NCI-H2196 treated with DMSO at 0.1 percent for 48 hours (cell line): Measurements from ENCODE around the gene SLCO4A1.
A peak's percentile ranks its signal among the peaks of the same experiment; 100 is the strongest.

Experiments used
- DNase-seq: peaks from one replicate; lab custom pipeline; 2025; ENCODE audit not compliant: unreplicated experiment; lab: John Stamatoyannopoulos, UW

SLCO4A1 gene

DNA sequence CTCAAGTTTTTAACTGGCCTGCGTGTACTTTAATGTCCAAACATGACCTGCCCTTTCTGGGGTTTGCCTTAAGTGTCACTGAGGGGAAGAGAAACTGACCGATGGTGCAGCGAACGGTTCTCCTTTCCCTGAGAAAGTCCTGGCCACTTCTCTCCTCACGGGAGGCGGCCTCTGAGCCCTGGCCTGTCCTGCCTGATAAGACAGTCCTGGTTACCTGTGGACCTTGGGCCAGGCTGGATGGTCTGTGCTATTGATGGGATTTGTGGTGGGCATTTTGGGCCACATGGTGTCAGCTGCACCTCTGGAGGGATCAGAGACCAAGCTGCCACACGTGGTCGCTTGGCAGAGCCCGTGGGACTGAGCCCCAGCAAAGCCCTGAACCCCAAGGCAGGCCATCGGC, 54.7 kb downstream of the SLCO4A1 start:
- no peak for DNase-seq

DNA sequence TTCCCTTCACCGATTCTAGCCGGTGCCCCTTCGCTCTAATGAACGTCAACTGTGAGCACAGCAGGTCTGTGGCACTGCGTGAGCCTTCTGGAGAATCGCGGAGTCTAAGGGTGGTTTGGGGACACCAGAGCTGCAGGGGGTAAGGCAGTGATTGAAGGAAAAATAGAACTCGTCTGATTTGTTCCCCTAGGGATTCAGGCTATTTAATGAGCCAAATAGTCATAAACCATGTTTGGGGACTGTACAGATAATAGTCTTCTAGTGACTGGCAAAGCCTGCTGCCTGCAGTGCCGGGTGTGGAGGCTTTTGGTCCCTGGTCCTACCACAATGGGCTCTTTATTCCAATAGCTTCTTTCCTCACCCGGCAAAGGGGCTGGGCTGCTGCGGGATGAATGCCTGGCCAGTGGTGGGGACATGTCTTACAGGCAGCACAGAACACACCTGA, 55.2 kb downstream of the SLCO4A1 start:
- no peak for DNase-seq

DNA sequence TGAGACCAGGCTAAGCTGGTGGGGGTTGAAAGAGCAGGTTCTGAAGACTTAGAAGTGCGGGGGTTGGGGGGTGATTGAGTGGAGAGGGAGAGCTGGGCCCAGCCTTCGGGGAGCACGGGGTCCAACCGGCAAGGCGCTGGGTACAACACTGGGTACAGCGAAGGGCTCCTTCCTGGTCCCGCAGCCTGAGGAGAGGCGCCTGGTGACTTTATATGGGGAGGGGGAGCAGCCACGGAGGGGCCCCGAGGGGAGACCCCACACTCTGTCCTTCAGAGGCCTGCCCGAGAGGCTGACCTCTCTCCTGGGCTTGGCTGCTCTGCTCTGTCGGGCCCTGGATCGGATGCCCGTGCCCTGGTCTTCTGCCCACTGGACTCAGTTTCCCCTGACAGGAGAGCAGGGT, 55.9 kb downstream of the SLCO4A1 start:
- DNase-seq = no peak

DNA sequence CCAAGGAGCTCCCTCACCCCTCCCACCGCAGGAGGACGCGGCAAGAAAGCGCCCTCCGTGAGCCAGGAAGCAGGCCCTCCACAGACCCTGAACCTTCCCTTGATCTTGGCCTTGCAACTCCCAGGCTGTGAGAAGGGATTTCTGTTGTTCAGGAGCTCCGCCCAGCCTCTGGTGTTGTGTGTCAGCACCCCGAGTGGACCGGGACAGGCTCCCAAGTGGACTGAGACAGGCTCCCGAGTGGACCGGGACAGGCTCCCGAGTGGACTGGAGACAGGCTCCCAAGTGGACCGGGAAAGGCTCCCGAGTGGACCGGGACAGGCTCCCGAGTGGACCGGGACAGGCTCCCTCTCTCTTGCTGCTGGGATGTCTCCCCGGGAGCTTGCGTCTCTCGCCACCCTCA, 57.0 kb downstream of the SLCO4A1 start:
- no peak for DNase-seq

DNA sequence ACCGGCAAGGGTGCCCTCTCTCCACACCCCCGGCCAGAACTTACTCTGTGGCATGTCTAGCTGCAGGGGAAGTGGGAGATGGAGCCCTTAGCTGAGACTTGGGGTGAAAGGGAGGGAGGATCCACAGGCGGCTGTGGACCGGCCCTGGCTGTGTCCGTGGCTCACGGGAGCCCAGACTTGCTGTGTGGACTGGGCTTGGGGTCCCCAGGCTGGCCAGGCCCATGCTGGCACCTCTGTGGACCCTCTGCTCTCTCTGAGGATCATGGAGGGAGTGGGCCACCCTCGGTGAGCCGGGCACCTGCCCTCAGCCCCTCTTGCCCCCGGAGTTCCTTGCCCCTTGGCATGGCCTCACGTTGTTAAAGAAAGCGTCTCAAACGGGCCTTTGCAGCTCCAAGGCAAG, 57.4 kb downstream of the SLCO4A1 start:
- no peak for DNase-seq

DNA sequence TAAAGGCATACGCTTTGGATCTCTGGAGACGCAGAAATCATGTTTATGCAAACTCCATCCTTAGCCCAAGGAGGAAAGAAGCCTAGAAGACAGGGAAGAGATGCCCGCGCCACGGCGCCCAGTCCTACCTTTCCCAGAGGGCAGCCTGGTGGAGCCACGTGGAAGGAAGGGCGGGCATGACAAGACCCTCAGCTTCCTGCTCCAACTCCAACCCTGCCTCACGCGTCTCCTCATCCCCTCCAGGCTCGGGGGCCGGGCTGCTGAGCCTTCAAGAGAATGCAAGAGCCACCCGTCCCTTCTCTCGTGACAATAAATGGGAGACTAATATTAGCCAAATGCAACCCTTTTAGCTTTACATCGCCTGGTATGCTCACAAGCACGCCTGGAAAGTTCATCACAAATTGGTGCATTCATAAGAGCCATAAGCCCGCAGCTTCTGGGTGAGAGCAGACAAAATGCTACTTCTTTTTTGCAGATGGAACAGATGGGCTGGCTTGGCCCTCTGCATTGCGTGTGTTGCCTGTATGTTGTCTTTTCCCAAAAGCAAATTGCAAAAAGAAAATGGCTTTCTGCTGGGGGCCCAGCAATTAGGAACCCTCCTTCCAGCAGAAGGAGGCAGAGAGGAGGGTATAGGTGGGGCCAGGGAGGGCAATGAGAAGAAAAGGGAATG, 58.1 kb downstream of the SLCO4A1 start:
- DNase-seq = no peak

DNA sequence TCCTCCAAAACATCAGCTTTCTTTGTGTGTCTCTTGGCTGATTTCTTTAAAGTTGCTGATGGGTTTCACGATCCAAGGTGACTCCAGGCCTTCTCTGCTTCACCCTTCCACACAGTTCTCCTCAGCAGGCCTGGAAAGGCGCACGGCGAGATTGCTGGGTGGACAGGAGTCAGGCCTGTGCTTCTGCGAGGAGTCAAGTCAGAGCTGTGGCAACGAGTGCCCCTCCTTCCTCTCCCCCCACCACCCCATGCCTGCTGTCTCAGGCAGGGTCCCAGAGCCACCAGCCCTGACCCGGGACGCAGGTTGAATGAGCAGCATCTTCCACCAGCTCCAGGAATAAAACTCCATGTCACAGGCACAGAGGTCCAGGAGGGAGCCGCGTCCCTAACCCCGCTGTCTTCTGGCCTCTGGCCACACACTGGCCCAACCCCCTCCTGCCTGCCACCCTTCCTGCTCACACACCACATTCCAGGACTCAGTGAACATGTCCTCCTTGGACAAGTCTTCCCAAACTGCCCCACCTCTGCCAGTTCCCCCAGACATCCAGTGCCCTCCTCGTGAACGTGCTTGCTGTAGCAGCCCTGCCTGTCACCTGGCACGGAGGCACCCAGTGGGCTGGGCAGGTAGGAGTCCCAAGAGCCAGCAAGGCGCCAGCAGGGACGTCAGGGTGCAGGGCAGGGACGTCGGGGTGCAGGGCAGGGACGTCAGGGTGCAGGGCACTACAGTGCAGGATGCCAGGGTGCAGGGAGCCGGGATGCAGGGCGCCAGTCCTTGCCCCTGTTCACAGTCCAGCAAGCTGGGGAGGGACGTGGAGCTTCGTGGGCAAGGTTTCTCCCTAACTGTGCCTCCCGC, 59.1 kb downstream of the SLCO4A1 start:
- DNase-seq = no peak

DNA sequence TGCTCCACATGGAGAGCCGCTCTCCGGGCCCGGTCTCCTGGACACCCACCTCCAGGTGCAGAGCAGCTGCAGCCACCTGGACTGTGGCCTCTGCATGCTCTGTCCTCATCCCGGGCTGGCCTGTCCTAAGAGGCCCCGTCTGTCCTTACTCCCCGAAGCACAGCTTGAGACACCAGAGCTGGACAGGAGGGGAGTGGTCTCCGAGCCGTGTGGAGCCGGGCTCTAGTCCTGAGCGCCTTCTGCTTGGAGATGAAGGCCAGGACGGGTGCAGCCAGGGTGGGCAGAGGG, 59.7 kb downstream of the SLCO4A1 start:
- no peak for DNase-seq

DNA sequence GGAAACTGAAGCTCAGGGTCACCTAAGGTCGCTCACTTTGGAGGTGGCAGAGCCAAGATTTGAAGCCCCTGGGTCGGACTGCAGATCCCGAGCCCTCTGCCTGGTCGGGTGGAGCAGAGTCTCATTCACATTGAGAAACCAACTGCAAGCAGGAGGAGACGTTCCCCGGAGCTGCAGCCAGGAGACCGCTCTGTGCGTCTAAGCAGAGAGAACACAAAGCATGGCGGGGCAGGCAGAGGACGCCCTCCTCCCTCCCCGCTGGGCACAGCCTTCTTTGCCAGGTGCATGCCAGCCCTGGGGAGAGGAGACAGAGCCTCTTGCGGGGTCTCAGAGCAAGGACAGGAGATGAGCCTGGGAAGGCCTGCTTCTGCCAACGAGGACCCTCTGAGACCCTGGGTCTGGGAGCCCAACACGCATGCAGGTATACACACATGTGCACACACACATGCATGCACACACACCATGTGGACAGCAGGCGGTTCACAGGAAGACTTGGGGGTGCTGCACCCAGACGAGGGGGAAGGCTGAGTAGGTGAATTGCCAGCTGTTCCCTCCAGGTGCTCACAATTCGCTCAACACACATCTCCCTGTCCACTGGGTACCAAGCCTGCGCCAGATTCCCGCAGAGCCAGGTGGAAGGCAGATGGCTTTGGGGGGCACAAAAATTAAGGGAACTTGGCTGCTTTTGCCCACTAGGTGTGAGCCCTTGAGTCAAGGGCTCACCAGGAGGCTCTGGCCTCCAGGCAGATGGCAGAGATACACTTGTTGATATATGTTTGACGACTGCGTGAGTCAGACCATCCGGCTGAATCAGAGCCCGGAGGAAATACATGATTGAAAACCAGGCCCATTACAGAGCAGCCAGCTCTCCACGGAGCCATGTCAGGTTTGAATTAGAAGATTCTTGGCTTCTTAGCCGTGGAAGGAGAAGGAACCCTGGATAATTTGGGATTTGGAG, 60.9 kb downstream of the SLCO4A1 start:
- DNase-seq = no peak

DNA sequence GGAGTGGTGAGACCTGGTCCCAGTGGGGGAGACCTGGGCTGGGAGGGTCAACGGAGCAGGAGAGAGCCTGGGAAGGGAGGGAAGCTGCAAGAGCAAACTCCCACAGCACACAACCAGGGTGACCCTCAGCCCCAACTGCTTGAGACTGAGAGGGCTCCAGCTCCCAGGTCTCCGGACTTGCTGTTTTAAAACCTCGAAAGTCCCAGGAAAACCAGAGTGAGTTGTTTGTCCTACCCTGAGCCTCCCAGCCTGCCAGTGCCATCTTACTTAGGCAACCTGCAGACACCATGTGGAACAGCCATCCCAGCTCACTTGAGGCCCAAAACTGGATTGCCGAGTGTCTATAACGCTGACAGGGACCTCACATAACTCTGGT, 61.5 kb downstream of the SLCO4A1 start:
- no peak for DNase-seq

DNA sequence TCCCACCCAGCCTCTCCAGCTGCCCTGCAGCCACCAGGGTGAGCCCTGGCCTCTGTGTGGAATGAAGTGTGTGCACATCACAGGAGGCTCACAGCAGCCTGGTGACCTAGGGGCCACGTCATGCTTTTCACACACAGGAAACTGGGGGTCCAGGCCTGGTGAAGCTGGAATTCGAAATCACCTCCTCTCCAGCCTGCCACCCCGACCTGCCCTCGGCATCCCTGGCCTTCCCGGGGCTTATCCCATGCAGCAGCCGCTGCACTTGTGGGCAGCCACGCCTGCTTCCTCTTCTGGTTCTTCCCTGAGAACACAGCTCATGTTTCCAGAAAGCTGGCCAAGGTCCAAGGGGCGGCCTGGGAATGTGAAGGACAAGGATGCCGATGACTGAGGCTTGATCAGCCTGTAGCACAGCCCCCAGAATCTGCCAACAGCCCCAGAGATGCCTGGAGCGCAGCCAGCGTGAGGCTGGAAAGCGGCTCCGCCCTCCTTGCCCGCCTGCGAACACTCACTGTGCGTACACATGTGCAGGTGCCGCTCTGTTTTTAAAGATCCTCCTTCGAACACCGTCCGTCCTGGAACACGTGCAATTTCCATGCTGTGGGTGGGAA, 62.1 kb downstream of the SLCO4A1 start:
- DNase-seq = peak; percentile 88

DNA sequence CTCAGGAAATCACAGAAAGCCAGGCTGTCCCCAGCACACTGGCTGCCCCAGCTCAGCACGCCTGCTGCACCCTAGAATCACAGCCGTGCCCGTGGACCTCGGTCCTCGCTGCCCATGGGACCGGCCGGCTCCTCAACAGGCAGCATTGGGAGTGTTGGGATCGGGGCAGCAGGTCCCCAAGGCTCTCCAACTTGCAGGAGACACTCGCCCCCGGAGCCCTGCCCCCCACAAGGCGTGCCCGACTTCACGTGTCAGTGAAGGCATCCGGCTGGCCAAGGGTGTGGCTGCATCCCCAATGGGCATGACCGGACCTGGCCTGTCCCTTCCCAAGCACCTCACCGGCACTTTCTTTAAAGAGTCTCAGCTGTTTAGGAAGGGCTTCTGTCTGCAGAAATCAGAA, 63.3 kb downstream of the SLCO4A1 start:
- DNase-seq = no peak

DNA sequence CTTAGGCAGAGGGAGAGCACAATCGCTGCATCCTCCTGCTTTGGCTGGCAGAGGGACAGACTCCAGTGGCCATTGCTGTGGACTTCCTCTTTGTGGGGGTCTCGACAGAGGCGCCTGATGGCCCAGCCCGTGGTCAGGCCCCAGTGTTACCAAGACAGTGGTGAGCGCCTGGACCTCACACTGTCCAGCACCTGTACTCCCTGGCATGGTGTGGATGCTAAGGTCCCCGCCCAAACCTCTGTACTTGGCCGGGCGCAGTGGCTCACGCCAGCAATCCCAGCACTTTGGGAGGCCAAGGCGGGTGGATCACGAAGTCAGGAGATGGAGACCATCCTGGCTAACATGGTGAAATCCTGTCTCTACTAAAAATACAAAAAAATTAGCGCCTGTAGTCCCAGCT, 64.0 kb downstream of the SLCO4A1 start:
- no peak for DNase-seq

DNA sequence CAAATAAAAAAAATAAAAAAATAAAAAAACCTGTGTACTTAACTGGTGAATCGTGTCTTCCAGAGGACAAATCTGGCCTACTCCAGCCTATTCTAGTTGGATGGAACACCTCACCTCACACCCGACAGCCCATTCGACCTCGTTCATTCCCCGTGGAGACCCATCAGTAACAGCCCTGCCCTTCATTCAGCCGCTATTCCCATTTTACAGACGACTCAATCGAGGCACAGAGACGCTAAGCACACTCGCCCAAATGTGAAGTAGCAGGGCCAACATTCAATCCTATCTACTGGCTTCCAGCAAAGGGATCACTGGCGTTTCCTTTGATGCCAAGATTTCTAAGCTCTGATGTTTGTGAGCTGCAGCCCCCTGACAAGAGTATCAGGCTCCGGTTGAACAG, 64.6 kb downstream of the SLCO4A1 start:
- DNase-seq = no peak

DNA sequence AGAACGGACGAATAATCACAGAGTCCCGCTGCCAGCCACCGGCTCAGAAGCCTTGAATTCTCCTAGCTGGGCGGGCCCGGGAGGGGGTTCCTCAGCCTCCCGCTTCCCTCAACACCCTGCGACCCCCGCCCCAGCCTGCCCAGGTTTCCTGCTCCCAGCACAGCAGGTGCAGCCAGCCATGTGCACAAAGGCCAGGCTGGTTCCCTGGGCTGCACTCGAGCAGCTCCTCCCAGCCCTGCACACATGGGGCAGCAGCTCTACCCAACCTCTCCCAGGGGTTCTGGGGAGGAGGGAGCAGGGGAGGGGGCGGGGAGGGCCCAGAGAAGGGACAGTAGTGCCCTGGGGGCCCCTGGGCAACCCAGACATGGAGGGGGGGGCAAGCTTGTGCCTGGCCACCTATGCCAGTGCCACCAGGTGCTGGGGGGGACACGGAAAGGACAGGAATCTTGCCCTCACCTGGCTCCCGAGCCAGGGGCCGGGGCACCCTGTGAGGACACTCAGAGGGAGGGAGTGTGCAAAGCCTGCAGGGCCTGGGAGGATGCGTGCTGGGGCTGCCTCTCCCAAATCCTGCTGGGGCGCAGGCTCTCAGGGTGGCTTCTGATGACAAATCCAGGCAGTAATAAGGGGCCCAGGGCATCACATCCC, 65.1 kb downstream of the SLCO4A1 start:
- DNase-seq = no peak

DNA sequence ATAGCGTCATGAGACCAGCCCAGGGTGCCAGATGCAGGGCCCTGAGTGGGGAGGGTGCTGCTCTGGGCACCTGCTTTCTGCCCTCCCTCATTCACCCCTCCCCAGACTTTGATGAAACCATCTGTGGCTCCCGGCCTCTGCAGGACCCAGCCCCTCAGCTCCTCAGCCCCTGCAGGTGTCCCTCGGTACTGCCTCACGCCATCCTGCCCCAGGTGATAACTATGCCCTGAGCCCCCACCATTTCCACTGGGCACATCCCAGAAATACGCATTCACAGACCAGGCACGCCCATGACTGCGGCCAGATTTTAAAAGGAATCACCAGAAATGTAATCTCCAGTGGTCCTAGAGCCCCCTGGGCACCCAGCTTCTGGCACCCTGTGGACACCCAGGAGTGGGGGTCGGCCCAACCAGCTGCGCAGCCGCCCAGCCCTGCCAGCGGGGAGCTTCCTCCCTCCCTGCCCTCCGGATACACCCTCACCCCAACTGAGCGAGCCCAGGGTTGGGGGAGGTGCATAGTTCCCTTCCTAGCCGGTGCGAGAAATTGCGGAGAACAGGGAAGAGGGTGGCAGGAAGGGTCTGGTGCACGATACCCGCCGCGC, 65.7 kb downstream of the SLCO4A1 start:
- no peak for DNase-seq

DNA sequence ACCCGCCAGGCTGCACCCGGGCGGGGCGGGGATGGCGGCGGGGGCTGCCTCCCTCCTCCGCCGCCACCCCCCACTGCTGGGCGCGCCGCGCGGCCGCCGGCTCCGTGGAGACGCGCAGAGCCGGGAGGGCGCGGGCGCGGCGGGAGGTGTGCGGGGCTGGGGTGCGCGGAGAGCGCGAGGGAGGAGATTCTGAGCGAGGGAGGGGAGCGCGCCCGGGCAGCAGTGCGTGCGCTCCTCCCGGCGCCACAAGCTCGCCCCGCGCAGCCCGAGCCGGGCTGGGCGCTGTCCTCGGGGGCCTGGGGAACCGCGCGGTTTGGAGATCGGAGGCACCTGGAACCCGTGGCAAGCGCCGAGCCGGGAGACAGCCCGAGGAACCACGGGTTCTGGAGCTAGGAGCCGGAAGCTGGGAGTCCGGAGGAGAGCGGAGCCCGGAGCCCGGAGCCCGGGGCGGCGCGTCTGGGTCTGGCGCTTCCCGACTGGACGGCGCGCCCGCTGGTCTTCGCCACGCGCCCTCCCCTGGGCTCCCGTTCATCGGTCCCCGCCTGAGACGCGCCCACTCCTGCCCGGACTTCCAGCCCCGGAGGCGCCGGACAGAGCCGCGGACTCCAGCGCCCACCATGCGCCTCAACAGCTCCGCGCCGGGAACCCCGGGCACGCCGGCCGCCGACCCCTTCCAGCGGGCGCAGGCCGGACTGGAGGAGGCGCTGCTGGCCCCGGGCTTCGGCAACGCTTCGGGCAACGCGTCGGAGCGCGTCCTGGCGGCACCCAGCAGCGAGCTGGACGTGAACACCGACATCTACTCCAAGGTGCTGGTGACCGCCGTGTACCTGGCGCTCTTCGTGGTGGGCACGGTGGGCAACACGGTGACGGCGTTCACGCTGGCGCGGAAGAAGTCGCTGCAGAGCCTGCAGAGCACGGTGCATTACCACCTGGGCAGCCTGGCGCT, 66.6 kb downstream of the SLCO4A1 start, which contains the start of gene NTSR1:
TSS of gene NTSR1 (plus strand) at position 246 of the 946 bp plus-strand sequence. CDS start at position 618, 372 bp downstream.
- no peak for DNase-seq

DNA sequence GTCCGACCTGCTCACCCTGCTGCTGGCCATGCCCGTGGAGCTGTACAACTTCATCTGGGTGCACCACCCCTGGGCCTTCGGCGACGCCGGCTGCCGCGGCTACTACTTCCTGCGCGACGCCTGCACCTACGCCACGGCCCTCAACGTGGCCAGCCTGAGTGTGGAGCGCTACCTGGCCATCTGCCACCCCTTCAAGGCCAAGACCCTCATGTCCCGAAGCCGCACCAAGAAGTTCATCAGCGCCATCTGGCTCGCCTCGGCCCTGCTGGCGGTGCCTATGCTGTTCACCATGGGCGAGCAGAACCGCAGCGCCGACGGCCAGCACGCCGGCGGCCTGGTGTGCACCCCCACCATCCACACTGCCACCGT, 67.2 kb downstream of the SLCO4A1 start:
- no peak for DNase-seq

DNA sequence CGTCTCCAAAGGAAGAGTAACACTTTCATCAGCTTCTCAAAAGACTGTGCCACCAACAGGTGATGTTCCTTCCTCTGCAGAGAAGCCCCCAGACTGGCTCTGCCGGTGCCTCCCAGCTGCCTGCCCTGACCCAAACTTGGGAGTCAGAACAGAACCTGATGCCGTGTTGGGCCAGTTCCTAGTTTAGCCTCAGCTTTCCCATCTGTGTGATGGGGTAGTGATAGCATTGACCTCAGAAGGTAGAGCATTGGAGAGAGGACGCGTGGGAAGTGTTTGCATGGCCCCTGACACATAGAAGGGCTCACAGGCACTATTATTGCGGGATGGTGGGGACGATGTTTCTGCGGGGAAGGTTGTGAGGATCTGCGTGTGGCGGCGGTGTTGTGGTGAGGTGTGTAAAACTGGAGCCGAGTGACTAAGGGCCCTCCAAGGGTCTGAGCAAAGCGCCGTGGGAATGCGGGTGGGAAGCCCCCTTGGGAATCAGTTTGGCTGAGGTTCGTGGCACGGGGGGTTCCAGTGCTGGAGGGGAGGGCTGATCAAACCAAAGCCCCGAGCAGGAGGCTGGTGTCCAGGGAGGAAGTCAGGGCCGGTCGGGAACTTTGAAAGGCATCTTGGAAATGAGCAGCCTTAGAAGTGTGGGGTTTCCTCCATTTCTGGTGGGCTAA, 68.0 kb downstream of the SLCO4A1 start:
- DNase-seq = no peak
